HG03066 (cell line): ENCODE data around the gene CPLX4.

Source experiments
- ATAC-seq: cut with Tn5 transposase; IDR thresholded peaks from one replicate; pipeline ENCODE4 v1.9.1; 2021; ENCODE audit warnings: low read depth; ENCODE audit not compliant: unreplicated experiment

Gene CPLX4

DNA sequence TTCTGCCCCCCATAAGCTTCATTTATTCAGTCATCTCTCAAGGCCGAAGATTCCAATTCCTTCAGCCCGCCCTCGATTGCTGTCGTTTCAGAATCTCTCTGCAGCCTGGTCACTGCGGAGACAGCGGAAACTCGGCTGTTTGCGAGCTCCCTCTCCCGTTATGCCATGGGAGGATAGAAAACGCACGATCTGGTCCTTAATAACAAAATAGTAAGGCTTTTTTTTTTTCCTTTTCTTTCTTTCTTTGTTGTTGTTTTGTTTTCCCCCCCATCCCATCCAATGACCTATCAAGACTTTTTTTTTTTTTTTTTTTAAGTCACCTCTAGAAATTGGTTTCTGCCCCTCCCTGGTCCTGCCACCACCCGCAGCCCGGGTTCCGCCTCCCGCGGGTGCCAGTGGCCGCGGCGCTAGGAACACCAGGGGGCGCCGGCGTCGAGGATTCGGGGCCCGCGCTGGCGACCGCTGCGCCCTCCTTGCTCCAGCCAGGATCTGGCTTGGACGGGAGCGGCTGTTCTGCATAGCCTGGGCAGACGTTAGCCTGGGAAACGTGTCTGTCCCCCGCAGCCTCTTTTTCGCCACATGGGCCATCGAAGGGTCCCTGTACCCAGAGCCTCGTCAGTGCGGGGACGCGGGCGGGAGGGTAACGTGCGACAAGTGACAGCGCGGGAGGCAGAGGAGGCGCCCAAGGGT, 10.1 kb downstream of the CPLX4 start:
- ATAC-seq, result peak; percentile 80

DNA sequence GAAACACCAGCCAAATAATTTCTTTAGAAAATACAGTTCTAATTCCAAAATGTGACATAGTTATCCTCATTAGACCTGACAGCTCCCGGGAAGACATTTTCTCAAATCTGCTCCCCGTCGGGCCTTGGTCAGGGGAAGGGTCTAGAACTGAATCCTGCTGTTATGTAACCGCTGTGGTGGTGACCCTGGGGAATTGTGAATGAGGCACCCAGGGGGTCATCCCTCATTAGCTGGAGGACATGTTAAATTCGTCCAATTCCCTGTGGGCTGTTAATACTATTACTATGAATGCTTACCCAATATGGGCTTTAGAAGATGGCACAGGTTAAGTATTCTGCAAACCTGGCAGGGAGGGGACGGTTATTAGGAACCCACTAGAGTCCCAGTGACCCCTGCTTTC, 11.8 kb downstream of the CPLX4 start:
- no peak for ATAC-seq

GRCh38 chr18:59305295-59305694, 13.2 kb downstream of the CPLX4 start:
- ATAC-seq, result no peak

DNA sequence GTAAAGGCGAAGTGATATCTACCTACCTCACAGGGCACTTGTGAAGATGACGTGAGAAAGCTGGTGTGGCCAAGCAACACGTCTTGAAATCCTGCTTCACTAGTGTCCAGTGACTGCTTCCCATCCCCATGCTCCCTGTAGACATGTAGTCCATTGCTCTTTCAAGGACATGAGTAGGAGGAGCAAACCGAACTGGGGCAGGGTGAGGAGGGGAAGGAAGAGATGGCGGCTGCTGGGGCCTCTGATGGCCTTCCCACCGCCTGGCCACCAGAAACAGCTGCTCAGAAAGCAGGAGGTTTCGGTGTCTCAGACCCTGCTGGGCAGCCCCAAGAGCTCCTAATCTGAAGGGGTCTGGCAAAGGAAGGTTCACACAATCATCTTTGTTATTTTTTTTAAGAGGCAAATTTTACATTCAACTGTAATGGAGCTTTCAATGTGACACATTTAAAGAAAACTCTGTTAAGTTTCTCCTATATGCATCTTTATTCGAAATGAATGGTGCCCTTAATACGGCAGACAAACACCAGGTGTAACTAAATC, 14.7 kb downstream of the CPLX4 start:
- ATAC-seq, result no peak

DNA sequence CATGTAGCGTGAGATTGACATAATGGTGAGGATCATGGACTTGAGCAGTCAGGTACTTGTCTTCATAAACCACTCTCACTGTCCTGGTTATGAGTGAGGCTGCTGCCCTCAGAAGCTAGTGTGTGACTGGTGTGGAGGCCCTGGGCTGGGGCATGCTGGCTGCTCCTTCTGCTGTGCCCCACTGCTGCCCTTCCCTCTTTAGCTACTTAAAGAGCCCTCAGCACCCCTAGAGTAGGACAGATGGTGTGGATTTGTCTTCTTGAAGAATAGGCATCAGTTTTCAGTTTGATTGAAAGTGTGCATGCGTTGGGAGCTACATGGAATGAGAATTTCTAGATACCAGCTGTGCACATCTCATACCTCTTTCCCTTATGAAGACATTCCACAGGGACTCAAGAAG, 15.4 kb downstream of the CPLX4 start:
- no peak for ATAC-seq

DNA sequence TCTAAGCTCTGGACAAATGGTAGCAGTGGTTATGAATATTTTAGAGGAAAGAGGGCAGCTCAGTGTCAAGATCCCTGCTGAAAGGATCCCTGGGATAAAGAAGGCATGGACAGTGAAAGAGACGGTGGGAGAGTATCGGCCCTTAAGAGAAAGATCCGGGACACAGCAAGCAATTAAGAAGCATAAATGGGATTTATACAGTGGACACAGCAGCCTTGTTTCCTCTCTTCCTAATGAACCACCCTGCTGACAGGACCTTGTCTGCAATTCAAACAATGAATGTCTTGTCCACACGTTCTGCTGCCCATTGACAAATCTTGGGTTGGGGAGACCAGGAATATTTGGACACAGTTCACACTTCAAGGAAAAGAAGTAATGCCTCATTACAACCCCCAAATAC, 16.5 kb downstream of the CPLX4 start:
- ATAC-seq, result no peak

DNA sequence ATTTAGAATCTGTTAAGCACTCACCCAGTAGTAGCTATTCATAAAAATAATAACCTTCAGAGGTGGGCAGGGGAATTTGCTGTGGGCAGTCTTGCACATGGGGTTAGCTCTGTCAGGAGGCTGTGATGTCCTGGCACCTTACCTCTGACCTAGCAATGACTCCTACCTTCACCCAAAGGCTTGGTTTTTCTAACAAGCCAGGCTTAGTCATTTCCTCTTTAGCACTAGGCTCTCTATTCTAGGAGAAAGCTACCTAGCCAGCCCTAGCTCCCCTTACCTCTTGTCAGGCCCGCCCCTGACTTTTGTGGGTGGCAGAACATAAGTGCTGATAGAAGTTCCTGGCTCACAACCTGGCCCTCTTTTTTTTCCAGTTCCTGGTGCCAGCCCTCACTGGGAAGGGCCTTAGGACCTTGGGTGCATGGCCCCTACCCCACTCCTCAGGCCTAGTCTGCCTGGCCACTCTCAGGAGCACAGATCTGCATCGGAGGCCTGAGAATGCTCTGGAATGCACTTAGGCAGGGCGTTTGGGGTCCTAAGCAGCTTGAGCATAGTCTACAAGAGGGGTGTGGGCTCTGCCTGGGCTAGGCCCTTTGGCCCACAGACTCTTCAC, 17.7 kb downstream of the CPLX4 start:
- ATAC-seq, result no peak

DNA sequence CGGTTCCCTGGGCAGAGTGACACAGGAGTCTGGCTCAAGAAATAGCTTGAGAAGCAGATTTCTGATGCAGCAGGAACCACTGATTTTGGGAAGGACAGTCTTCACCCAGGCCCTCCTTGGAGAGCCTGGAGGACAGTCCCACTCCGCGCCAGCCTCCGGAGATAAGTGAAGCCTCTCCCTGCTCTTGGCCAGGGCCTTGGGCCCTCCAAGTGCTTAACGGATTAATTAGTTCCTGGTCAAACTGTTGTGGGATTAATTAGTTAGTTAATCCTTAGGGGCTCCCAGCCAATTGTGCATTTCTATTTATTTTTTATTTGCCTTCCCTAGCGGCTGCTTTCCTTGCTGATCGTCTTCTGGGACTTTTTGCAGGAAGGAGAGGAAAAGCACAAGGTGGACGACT, 19.6 kb downstream of the CPLX4 start:
- no peak for ATAC-seq

GRCh38 chr18:59293317-59293716, 25.1 kb downstream of the CPLX4 start:
- ATAC-seq, result no peak

DNA sequence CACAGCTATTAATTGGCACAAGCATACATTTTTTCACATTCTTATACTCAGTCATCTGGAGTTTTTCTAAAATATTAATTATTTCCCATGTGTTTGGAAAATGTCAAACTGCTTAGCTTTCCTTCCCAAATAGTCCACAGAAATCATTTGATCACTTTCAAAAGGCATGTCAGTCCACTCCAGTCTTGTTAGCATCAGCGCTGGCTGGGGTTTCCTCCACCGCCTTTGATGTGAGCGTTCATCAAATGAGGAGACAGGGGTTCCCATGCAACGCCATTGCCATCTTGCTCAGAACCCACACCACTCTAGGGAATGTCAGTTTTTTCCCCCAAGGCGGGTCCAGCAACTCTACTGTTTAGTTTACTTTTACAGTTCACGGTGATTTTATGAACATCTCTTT, 32.1 kb downstream of the CPLX4 start:
- no peak for ATAC-seq

GRCh38 chr18:59282341-59282740, 36.1 kb downstream of the CPLX4 start:
- ATAC-seq, result no peak

GRCh38 chr18:59279722-59280121, 38.7 kb downstream of the CPLX4 start:
- no peak for ATAC-seq

DNA sequence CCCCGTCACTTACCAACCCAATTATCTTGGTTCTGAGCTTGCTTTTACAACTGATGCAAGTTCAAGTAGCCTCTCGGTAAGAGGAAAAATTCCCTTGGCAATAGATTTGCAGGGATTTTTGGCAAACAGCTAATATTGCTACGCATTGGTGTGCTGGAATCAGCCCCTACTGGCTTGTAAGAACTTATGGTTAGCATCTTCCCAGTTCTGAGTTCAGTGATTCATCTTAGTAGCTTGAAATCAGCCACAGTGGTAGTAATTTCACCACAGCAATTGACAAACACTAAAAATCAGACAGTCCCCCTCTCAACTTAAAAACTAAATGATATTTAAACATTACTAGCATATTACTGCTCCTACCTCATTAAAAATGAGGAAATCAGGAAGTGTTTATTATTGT, 39.3 kb downstream of the CPLX4 start:
- no peak for ATAC-seq

DNA sequence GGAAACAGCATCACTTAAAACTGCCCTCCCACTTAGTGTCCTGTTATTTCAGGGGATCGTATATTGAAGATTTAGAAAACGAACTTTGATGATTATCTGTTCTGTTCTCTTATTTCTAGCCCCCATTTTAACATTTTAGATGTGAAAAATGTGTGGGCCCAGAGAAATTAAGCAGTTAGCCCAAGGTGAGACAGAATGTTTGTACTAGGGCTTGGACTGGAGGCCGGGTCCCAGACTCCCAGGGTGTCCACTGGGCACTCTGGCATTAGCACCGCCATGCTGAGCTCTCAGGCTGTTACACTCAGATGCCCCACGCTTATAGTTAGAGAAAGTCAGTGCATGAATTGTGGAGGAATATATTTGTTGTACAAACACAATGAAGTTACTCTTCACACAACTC, 39.7 kb downstream of the CPLX4 start:
- no peak for ATAC-seq

DNA sequence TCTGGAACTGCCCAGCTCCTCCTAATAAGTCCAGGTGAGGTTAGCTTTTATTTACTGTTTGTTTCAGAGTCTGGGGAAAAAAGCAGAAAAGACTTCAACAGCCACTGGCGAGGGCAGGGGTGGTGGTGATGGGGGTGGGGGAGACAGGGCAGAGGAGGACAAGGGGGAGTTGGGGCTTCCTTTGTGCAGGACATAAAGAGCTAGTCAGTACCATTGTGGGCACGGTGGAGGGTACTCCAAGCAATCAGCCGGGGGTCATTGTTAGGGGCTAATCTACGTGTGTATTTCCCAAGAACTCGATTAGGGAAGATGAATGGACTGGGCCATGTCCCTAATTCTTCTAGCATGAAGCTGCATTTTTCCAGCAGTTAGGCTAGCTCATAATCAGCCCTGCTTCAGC, 42.4 kb downstream of the CPLX4 start:
- ATAC-seq, result no peak

DNA sequence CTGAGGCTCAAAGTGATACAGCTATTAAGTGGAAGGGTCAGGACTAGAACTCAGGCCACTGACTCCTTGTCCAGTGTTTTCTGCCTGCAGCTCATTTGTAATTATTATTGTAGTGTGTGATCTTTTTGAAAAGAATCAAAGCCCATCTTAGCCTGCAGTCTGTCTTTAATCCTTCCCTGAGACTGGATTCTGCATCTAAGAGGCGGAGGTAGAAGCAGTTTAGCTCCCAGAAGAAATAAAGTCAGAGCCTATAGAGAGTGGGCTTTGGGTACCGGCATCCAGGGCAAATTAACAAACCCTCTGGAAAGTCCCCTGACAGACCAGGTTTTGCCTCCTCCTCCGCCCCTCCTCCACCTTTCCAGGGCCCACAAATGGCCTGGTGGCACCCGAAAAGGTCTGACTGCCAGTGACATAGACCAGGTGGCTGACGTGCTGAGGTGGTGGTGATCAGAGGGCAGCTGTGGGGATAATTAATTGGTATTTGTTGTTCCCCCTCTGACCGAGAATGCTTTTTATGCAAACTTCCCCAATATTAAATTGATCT, 43.0 kb downstream of the CPLX4 start:
- ATAC-seq, result no peak

GRCh38 chr18:59274533-59274928, 43.9 kb downstream of the CPLX4 start:
- ATAC-seq, result no peak

DNA sequence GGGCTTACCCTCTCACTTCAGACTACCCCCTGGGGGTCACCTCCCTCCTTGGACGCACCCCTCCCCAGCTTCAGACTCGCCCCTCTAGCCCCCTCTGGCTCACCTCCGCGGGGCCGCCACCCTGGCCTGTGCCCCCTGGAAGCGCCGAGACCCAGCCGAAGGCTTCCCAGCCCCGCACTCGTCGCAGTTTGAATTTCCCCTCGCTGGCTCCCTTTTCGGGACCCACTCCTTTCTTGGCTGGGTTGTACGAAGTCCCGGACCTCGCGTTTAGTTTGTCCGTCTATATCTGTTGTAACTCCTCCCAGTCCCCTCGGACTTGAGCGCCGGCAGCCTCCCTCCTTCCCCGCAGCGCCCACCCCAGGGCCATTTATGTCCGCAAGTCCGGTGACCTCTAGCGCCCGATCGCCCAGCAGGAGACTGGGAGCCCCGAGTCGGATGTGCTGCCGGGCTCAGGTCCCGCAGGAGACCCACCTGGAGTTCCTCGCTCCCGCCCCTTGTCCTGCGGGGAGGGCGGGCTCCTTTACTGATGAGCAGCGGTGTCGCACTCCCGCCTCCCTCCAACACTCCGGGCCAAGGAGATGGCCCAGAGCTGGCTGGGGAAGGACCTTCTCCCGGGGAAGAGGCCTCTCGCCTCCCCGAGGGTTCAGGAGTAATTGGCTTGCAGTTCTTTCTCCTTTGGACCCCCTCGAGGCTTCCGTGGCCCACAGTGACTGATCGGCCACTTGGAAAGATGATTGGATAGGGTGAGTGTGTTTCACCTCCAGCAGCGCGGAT, 44.5 kb downstream of the CPLX4 start:
- no peak for ATAC-seq

GRCh38 chr18:59272891-59273758, 45.3 kb downstream of the CPLX4 start, which contains the start of gene RAX:
Gene RAX (minus strand): TSS chr18:59273454. CDS start chr18:59273206, 248 bp downstream.
- peak; percentile 68 for ATAC-seq

GRCh38 chr18:59272221-59272888, 46.1 kb downstream of the CPLX4 start:
- ATAC-seq, result no peak
